Large intestine (tissue), 3 donors: ENCODE measurements around the gene MYO5B. TPM values are rescaled to one million over a fixed set of nuclear protein-coding genes. Genes with fewer than 3 reads are reported as not detected.

Experiments used
- DNase-seq, 2 donors: peaks; one replicate each; pipeline versions ENCODE4 v3.0.0 to v3.0.0-alpha.2; 2013
- H3K27ac ChIP-seq: one replicate; pipeline ENCODE4 v1.5.1; 2013; ENCODE audit warnings: low read length
- H3K27me3 ChIP-seq: 2 replicates; pipeline ENCODE4 v1.6.1; 2013; ENCODE audit warnings: low read length; ENCODE audit not compliant: control insufficient read depth, insufficient read depth
- H3K36me3 ChIP-seq: 2 replicates; pipeline ENCODE4 v1.6.1; 2013; ENCODE audit warnings: low read length; ENCODE audit not compliant: control insufficient read depth, insufficient read depth
- H3K4me1 ChIP-seq: one replicate; pipeline ENCODE4 v1.6.1; 2013; ENCODE audit warnings: low read length; ENCODE audit not compliant: control insufficient read depth, insufficient read depth
- H3K4me3 ChIP-seq: one replicate; pipeline ENCODE4 v1.5.1; 2013; ENCODE audit warnings: low read length
- H3K9me3 ChIP-seq: one replicate; pipeline ENCODE4 v1.6.1; 2013; ENCODE audit warnings: mild to moderate bottlenecking, low read depth, low read length, moderate library complexity; ENCODE audit not compliant: control insufficient read depth
- WGBS: methylation state at CpG from one replicate; pipeline ENCODE4 v1.1.5; 2013; ENCODE audit warnings: low lambda C conversion rate; ENCODE audit not compliant: insufficient coverage; 5-methylcytosine and 5-hydroxymethylcytosine counted together
- polyA plus RNA-seq: library from polyadenylated mRNA; unstranded; fragments of 120-200 nt; gene quantifications from one replicate; pipeline ENCODE4 v1.2.1, GENCODE V29; 2013

The MYO5B gene
- polyA plus RNA-seq, 1 donor, result 52.0 TPM

DNA sequence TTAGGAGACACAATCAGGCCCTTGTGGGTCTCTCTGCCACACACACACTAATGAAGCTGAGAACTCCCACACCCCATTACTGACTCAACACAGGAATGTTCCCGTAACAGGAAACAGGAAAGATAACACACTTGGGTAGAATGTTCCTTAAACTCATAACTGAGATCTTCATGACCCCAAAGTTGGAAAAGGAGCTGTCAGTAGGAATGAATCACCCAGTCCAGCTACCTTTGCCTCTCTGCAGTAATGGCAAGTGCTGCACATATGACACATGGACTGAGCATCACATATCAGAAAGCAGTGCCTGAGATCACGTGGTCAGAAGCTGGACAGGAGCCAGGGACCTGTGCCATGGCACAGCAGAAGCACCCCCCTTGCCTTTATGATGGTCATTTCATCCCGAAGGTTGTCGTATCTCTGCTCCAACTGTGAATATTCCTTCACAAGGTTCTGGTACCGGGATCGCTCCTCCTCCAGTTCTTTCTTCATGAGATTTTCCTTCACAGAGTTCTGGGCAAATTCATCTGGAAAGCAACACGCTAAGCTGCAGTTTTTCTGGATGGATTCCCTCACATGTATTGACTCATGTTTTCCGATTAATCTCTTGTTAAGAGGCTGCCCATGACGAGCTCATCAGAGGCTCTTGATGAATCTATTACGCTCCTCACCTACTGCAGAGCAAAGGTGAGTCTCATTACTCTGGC is 316.2 kb downstream of the MYO5B start:
- Histone ChIP-seq H3K27ac (no peak overlapping the region), H3K9me3 (no peaks in the 10 kb centered on the region), H3K36me3 (peaks cover 43% of the 10 kb centered on the region), H3K4me1 (no peaks in the 10 kb centered on the region), H3K27me3 (no peaks in the 10 kb centered on the region), H3K4me3 (no peak overlapping the region)
- no peak for DNase-seq
- 100% methylated on average over 2 of the region's 10 CpGs for WGBS

DNA sequence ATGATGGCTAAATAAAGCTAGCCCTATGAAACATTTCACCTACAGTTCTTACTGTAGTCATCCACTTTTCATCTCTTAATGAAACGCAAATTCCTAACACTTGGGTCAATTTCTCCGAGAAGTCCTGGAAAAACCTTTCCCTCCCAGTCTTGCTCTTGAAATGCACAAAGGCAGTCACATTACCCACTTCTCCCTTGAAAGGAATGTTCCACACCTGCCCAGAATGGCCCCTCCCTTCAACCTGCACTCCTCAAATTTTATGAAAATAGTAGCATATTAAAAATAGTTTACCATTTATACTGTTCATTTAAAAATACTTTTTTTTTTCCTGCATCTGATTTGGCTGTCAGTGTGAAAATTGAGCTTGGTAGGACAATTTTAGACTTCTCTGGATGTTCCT is 316.9 kb downstream of the MYO5B start:
- Histone ChIP-seq H3K36me3 (peaks cover 49% of the 10 kb centered on the region), H3K27ac (no peak overlapping the region), H3K9me3 (no peaks in the 10 kb centered on the region), H3K27me3 (no peaks in the 10 kb centered on the region), H3K4me1 (no peaks in the 10 kb centered on the region), H3K4me3 (no peak overlapping the region)
- DNase-seq, result no peak
- WGBS, result 100% methylated on average over 1 of the region's 2 CpGs

GRCh38 chr18:49876536-49876935 is 318.4 kb downstream of the MYO5B start:
- DNase-seq, result no peak
- no peaks in the 10 kb centered on the region for H3K9me3 ChIP-seq
- H3K4me3 ChIP-seq, result no peak overlapping the region
- WGBS, result no CpG with 5 or more reads among the region's 4 CpGs
- H3K27ac ChIP-seq, result no peak overlapping the region
- H3K36me3 ChIP-seq, result peaks cover 55% of the 10 kb centered on the region
- H3K4me1 ChIP-seq, result no peaks in the 10 kb centered on the region
- H3K27me3 ChIP-seq, result no peaks in the 10 kb centered on the region

DNA sequence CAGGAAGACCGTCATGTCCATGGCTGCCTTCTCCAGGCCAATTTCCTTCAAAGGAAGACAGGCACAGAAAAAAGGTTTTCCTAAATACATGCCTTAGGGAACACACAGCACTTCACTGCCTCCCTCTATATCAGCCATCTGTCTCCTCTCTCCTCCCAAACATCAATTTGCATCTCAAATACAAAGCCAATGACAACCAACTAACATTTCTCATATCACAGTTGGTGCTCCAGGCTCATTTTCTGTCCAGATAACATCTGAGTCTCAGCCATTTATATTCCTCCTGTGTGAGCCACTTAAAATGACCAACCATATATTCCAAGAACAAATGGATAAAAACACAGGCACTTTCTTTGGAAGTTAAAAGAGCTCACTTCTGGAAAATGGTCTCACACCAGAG is 319.2 kb downstream of the MYO5B start:
- no peak overlapping the region for H3K4me3 ChIP-seq
- H3K9me3 ChIP-seq, result no peaks in the 10 kb centered on the region
- no peaks in the 10 kb centered on the region for H3K27me3 ChIP-seq
- H3K27ac ChIP-seq, result no peak overlapping the region
- no peaks in the 10 kb centered on the region for H3K4me1 ChIP-seq
- peaks cover 55% of the 10 kb centered on the region for H3K36me3 ChIP-seq
- WGBS, result no CpG with 5 or more reads among the region's 1 CpG
- DNase-seq, result no peak

- H3K36me3 ChIP-seq, result peaks cover 54% of the 10 kb centered on the region
- WGBS, result no CpG with 5 or more reads among the region's 3 CpGs
- no peaks in the 10 kb centered on the region for H3K4me1 ChIP-seq
- no peak for DNase-seq
- no peak overlapping the region for H3K27ac ChIP-seq
- no peaks in the 10 kb centered on the region for H3K9me3 ChIP-seq
- H3K4me3 ChIP-seq, result no peak overlapping the region
- H3K27me3 ChIP-seq, result no peaks in the 10 kb centered on the region
Observed at GRCh38 chr18:49875155-49875554, 319.8 kb downstream of the MYO5B start.

- no peaks in the 10 kb centered on the region for H3K27me3 ChIP-seq
- H3K36me3 ChIP-seq, result peaks cover 50% of the 10 kb centered on the region
- no peak overlapping the region for H3K27ac ChIP-seq
- DNase-seq, result no peak
- no peak overlapping the region for H3K4me3 ChIP-seq
- H3K9me3 ChIP-seq, result no peaks in the 10 kb centered on the region
- no CpG with 5 or more reads among the region's 2 CpGs for WGBS
- H3K4me1 ChIP-seq, result no peaks in the 10 kb centered on the region
Observed at GRCh38 chr18:49874238-49874637, 320.7 kb downstream of the MYO5B start.

GRCh38 chr18:49869354-49869753 is 325.6 kb downstream of the MYO5B start:
- Histone ChIP-seq H3K27ac (no peak overlapping the region), H3K4me1 (no peaks in the 10 kb centered on the region), H3K27me3 (no peaks in the 10 kb centered on the region), H3K4me3 (no peak overlapping the region), H3K36me3 (peaks cover 29% of the 10 kb centered on the region), H3K9me3 (no peaks in the 10 kb centered on the region)
- no peak for DNase-seq
- WGBS, result no CpG with 5 or more reads among the region's 6 CpGs

GRCh38 chr18:49866680-49867079 is 328.3 kb downstream of the MYO5B start:
- peaks cover 34% of the 10 kb centered on the region for H3K36me3 ChIP-seq
- no peaks in the 10 kb centered on the region for H3K4me1 ChIP-seq
- H3K27ac ChIP-seq, result no peak overlapping the region
- H3K9me3 ChIP-seq, result no peaks in the 10 kb centered on the region
- no peak for DNase-seq
- no peak overlapping the region for H3K4me3 ChIP-seq
- WGBS, result no CpG with 5 or more reads among the region's 1 CpG
- no peaks in the 10 kb centered on the region for H3K27me3 ChIP-seq

DNA sequence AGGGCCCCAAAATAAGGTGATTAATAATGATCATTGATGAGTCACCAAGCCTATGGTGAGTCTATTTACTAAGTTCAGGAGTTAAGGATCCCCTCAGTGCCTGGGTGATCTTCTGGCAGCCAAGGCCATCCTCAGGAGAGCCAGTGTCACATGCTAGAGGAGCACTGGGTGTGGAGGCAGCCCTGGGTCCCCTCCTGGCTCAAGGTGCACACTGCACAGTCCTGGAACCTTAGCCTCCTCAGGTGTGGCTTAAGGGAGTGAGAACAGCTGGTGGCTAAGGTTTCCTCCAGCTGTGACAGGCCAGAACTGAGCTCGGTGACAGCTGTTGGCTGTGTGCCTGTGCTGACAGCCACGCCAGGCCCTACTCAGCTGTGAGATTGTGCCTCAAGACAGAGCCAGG is 329.5 kb downstream of the MYO5B start:
- no peak overlapping the region for H3K4me3 ChIP-seq
- no peaks in the 10 kb centered on the region for H3K9me3 ChIP-seq
- no peak overlapping the region for H3K27ac ChIP-seq
- DNase-seq, result peak in 1 of 2 donors; percentile 22
- H3K27me3 ChIP-seq, result no peaks in the 10 kb centered on the region
- peaks cover 34% of the 10 kb centered on the region for H3K36me3 ChIP-seq
- H3K4me1 ChIP-seq, result peaks cover under 1% of the 10 kb centered on the region
- no CpG with 5 or more reads among the region's 2 CpGs for WGBS

DNA sequence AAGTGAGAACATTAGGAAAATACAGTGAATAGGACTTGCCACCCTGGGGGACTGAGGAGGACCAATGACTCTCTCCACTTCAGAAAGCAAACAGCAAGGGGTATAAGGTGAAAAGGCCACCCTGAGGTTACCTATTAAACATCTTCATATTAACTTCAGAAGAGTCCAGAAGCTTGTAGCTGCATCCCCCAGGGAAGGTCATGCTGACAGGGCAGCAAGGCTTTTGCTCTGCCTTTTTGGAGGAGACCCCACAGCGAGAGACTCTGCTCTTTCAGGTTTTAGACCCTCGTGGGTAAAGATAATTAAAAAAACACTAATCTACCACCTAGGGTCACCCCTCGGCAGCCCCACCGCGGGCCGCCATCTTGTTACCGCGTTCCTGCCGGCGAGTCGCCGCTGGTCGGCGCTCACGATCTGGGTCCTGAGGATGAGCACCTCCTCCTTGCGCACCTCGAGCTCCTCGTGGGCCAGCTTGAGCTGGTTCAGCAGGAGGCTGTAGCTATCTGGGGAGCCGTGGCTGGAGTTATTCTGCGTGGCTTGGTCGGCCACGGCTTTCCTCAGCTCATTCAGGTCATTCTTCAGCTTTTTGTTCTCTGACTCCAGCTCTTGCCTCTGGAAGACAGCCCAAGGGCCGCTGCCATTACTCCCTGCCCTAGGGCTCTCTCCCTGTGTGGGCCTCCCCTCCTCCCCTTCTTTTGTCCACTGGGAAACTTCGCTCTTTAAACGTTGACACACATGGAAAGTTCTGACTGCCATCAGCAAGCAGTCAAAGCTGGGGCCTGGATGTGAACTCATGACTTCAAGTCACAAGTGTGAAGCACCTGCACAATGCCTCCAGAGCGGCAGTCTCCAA is 331.0 kb downstream of the MYO5B start:
- no peak overlapping the region for H3K27ac ChIP-seq
- peaks cover 15% of the 10 kb centered on the region for H3K4me1 ChIP-seq
- DNase-seq, result no peak
- no peak overlapping the region for H3K4me3 ChIP-seq
- no peaks in the 10 kb centered on the region for H3K27me3 ChIP-seq
- H3K9me3 ChIP-seq, result no peaks in the 10 kb centered on the region
- 63% methylated on average over 2 of the region's 26 CpGs for WGBS
- H3K36me3 ChIP-seq, result peaks cover 31% of the 10 kb centered on the region
